GM19372 (cell line): Measurements from ENCODE around the gene MSRB2.

Experiments
- ATAC-seq: cut with Tn5 transposase; IDR thresholded peaks from one replicate; pipeline ENCODE4 v1.9.1; 2021; ENCODE audit warnings: mild to moderate bottlenecking, low read depth, moderate library complexity; ENCODE audit not compliant: unreplicated experiment

Gene MSRB2

GRCh38 chr10:23157691-23158369 is 62.5 kb downstream of the MSRB2 start:
- ATAC-seq, result peak; percentile 41

- no peak for ATAC-seq
These were observed 63.0 kb downstream of the MSRB2 start for GRCh38 chr10:23158370-23158769.

DNA sequence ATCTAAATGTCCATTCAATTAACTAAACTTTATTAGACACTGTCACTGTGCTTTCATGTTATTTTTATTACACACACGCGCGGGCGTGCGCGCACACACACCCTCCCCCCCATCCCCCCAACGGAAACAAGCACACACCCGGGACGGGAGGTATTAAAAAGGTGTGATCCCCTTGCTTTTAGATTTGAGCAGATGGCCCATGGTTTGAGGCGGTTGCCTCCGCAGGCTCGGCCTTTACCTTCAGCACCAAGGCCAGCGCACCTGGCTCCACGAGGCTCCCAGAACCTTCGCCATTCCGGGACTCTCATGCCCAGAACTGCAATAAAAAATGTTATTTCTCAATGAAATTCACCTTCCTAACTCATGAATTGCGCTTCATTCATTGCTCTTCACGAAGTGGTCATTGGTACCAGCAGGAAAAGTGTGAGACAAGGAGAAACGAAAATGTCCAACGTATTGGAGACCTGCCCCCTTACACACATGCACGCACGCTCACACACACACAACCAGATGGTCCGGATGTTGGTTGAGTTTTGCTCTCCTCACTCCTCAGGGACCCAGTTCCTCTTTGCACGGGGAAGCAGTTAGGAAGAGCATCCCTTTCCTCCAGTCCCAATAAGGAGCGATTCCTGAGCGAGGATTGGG is 76.0 kb downstream of the MSRB2 start:
- ATAC-seq, result no peak
